Measurements from ENCODE around the gene LDLRAD4. TPM values are rescaled to one million over a fixed set of nuclear protein-coding genes. Genes with fewer than 3 reads are reported as not detected.
A peak's percentile ranks its signal among the peaks of the same experiment; 100 is the strongest.

LDLRAD4 gene
- total and polyA plus RNA-seq, 5 donors from 2014 or later = 42.4 to 207 (median 49.8) TPM

DNA sequence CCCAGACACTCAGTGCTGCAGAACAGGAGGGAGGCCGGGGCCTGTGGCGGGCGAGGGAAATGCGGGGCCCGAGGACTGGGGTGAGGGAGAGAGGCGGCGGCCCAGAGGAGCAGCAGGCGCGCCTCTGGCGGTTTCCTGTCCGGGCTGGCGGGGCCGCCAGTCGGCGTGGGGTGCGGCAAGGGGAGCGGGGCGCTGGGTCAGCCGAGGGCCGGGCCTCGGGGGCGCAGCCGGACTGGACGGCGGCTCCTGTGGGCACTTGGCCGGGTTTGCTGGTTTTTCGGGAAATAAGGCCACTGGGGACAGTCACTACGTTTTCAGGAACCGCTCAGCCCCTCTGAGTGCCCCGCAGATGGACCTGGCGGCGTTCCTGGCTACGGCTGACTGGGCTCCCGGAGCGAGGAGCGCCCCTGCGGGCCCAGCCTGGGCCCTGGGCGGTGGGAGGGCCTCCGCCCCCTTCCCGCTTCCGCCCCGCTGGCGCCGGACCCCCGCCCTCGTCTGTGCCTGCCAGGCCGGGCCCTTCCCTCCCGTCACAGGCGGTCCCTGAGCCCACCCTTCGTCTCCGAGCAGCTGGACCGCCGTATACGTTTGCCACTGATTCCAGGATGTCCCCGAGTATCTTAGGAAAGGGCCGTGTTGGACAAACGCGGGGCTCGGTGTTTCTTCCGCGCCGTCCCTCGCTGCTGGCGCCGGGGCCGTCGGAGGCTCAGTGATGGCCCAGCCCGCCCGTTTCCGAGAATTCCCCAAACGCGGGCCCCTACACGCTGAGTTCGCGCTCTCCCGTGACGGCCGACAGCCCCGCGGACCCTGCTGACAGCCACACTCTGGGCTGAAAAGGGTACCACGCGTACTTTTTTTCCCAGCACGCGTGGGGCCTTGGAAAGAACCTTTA, 423.2 kb downstream of the LDLRAD4 start:
- Mint-ChIP-seq H3K4me1 (peaks cover 0 to 8% (median 6%) of the 10 kb centered on the region in 4 donors), H3K4me3 (no peak overlapping the region), H3K9me3 (peaks cover 0 to 7% (median 0%) of the 10 kb centered on the region in 7 donors), H3K36me3 (peaks cover 25% of the 10 kb centered on the region), H3K27ac (peak overlapping the region in 1 of 3 donors; percentile 34), H3K27me3 (no peaks in the 10 kb centered on the region)
- Histone ChIP-seq H3K4me3 (ENCODE audit: low read depth, low read length) (no peak overlapping the region), H3K9me3 (ENCODE audit: control insufficient read depth in 2 of 2, low read length in 2 of 2) (no peaks in the 10 kb centered on the region), H3K27ac (ENCODE audit: insufficient read depth, low read length, poor library complexity, severe bottlenecking) (no peak overlapping the region), H3K27me3 (ENCODE audit: control insufficient read depth, insufficient read depth, low read length) (no peaks in the 10 kb centered on the region), H3K4me1 (ENCODE audit: control insufficient read depth, insufficient read depth, low read length, poor library complexity, severe bottlenecking) (no peaks in the 10 kb centered on the region), H3K36me3 (ENCODE audit: control insufficient read depth, insufficient read depth, low read length) (peaks cover 30% of the 10 kb centered on the region)
- ATAC-seq (ENCODE audit: low read depth in 2 of 2) (no peak), DNase-seq (no peak)

DNA sequence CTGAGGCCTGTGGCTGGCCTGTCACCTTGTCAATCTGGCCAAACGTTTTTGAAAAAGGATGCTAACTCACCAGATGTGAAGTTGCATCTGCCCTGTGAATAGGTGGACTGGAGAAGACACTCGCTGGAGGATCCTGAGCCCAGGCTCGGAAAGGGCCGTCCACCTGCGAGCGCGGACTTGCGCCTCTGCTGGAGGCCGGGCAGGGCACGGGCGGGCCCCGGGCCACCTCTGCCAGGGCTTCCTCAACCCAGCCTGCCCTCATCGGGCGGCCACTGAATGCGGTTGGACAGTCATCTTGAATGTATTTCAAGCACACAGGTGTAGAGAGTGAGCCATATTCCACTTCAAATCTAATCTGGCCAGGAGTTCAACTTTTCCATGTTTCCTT, 423.9 kb downstream of the LDLRAD4 start:
- Mint-ChIP-seq H3K9me3 (peaks cover 0 to 7% (median 0%) of the 10 kb centered on the region in 7 donors), H3K4me3 (no peak overlapping the region), H3K36me3 (peaks cover 25% of the 10 kb centered on the region), H3K27me3 (no peaks in the 10 kb centered on the region), H3K27ac (no peak overlapping the region), H3K4me1 (peaks cover 0 to 8% (median 6%) of the 10 kb centered on the region in 4 donors)
- no peak overlapping the region for H3K27ac ChIP-seq (ENCODE audit: insufficient read depth, low read length, poor library complexity, severe bottlenecking)
- no peaks in the 10 kb centered on the region for H3K4me1 ChIP-seq (ENCODE audit: control insufficient read depth, insufficient read depth, low read length, poor library complexity, severe bottlenecking)
- no peaks in the 10 kb centered on the region for H3K9me3 ChIP-seq (ENCODE audit: control insufficient read depth in 2 of 2, low read length in 2 of 2)
- H3K27me3 ChIP-seq (ENCODE audit: control insufficient read depth, insufficient read depth, low read length) = no peaks in the 10 kb centered on the region
- no peak for ATAC-seq (ENCODE audit: low read depth in 2 of 2)
- peaks cover 37% of the 10 kb centered on the region for H3K36me3 ChIP-seq (ENCODE audit: control insufficient read depth, insufficient read depth, low read length)
- DNase-seq = no peak
- no peak overlapping the region for H3K4me3 ChIP-seq (ENCODE audit: low read depth, low read length)

DNA sequence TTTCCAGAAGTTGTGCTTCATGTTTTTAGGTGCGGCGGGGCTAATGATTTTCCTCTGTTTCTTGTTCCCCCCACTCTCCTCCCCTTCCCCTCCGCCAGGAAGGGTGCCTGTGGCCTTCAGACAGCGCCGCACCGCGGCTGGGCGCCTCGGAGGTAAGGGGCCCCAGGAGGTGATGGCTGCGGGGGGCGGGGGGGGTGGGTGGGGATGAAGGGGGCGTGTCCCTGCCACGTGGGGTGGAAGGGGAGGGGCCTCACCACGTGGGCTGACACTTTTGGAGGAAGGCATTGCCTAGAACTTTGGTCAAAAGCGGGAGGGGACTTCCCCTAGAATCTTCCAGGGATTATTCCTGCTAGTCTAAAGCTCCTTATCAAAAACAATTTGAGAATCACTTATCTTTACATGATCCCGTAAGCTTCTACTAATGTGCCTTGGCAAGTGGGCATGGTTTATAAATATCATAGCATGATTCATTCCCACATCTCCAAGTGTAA, 424.7 kb downstream of the LDLRAD4 start:
- Histone ChIP-seq H3K4me3 (ENCODE audit: low read depth, low read length) (no peak overlapping the region), H3K27me3 (ENCODE audit: control insufficient read depth, insufficient read depth, low read length) (no peaks in the 10 kb centered on the region), H3K27ac (ENCODE audit: insufficient read depth, low read length, poor library complexity, severe bottlenecking) (no peak overlapping the region), H3K36me3 (ENCODE audit: control insufficient read depth, insufficient read depth, low read length) (peaks cover 34% of the 10 kb centered on the region), H3K9me3 (ENCODE audit: control insufficient read depth in 2 of 2, low read length in 2 of 2) (no peaks in the 10 kb centered on the region), H3K4me1 (ENCODE audit: control insufficient read depth, insufficient read depth, low read length, poor library complexity, severe bottlenecking) (no peaks in the 10 kb centered on the region)
- Mint-ChIP-seq H3K36me3 (peaks cover 28% of the 10 kb centered on the region), H3K27me3 (no peaks in the 10 kb centered on the region), H3K27ac (no peak overlapping the region), H3K9me3 (peaks cover 0 to 7% (median 0%) of the 10 kb centered on the region in 7 donors), H3K4me1 (peaks cover 0 to 8% (median 4%) of the 10 kb centered on the region in 4 donors), H3K4me3 (no peak overlapping the region)
- DNase-seq (no peak), ATAC-seq (ENCODE audit: low read depth in 2 of 2) (no peak)

DNA sequence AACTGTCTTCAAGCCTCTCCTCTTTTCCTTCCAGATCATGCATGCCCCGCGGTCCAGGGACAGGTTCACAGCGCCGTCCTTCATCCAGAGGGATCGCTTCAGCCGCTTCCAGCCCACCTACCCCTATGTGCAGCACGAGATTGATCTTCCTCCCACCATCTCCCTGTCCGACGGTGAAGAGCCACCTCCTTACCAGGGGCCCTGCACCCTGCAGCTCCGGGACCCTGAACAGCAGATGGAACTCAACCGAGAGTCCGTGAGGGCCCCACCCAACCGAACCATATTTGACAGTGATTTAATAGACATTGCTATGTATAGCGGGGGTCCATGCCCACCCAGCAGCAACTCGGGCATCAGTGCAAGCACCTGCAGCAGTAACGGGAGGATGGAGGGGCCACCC, 426.5 kb downstream of the LDLRAD4 start:
- Histone ChIP-seq H3K27ac (ENCODE audit: insufficient read depth, low read length, poor library complexity, severe bottlenecking) (no peak overlapping the region), H3K36me3 (ENCODE audit: control insufficient read depth, insufficient read depth, low read length) (peaks cover 31% of the 10 kb centered on the region), H3K27me3 (ENCODE audit: control insufficient read depth, insufficient read depth, low read length) (no peaks in the 10 kb centered on the region), H3K4me1 (ENCODE audit: control insufficient read depth, insufficient read depth, low read length, poor library complexity, severe bottlenecking) (no peaks in the 10 kb centered on the region), H3K9me3 (ENCODE audit: control insufficient read depth in 2 of 2, low read length in 2 of 2) (no peaks in the 10 kb centered on the region), H3K4me3 (ENCODE audit: low read depth, low read length) (no peak overlapping the region)
- Mint-ChIP-seq H3K27me3 (no peaks in the 10 kb centered on the region), H3K4me3 (peak overlapping the region in 1 of 4 donors; percentile 58), H3K4me1 (peaks cover 4 to 9% (median 7%) of the 10 kb centered on the region in 4 donors), H3K9me3 (peaks cover 0 to 7% (median 0%) of the 10 kb centered on the region in 7 donors), H3K36me3 (peaks cover 28% of the 10 kb centered on the region), H3K27ac (peak overlapping the region in 1 of 3 donors; percentile 64)
- no peak for ATAC-seq (ENCODE audit: low read depth in 2 of 2)
- DNase-seq = no peak

DNA sequence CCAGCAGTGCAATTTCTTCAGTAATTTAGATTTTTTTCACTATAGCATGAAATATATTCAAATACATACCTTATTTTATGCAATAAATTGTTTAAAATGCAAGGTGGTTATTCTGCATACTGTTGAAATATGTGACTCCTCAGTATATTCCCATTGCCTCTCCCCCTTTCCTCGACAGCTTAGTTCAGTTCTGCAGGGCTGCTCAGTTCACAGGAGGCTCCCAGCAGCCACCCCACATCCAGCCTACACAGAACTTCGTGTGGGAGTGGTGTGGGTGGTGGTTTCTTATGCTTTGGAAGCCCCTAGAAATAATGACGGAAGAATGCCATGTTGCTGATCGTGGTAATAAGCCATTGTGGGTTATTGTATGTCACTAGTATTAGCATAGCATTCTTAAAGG, 428.1 kb downstream of the LDLRAD4 start:
- peaks cover 31% of the 10 kb centered on the region for H3K36me3 ChIP-seq (ENCODE audit: control insufficient read depth, insufficient read depth, low read length)
- no peaks in the 10 kb centered on the region for H3K27me3 ChIP-seq (ENCODE audit: control insufficient read depth, insufficient read depth, low read length)

DNA sequence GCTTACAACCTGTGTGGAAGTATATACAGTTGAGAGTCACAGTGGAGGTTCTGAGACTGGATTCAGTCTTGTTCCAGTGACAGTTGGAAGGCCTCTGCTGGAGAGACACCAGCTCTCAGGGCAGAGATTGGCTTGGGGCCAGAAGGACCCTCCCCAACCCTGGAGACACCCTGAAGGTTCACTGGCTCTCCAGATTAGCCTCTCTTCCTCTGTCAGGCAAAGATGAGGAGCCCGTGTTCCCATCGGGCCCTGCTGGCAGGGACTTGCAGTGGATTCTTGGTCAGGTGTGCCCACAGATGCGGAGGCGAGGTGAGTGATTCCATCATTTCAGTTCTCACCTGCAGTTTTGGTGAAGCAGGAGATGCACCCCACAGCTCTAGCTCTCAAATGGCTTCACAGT, 429.2 kb downstream of the LDLRAD4 start:
- Histone ChIP-seq H3K27ac (ENCODE audit: insufficient read depth, low read length, poor library complexity, severe bottlenecking) (no peak overlapping the region), H3K4me1 (ENCODE audit: control insufficient read depth, insufficient read depth, low read length, poor library complexity, severe bottlenecking) (no peaks in the 10 kb centered on the region), H3K9me3 (ENCODE audit: control insufficient read depth in 2 of 2, low read length in 2 of 2) (no peaks in the 10 kb centered on the region), H3K4me3 (ENCODE audit: low read depth, low read length) (no peak overlapping the region), H3K36me3 (ENCODE audit: control insufficient read depth, insufficient read depth, low read length) (peaks cover 31% of the 10 kb centered on the region), H3K27me3 (ENCODE audit: control insufficient read depth, insufficient read depth, low read length) (no peaks in the 10 kb centered on the region)
- peaks cover 19% of the 10 kb centered on the region for H3K36me3 Mint-ChIP-seq
- H3K4me3 Mint-ChIP-seq = no peak overlapping the region
- no peak for ATAC-seq (ENCODE audit: low read depth in 2 of 2)
- peaks cover 0 to 10% (median 2%) of the 10 kb centered on the region in 4 donors for H3K4me1 Mint-ChIP-seq
- no peaks in the 10 kb centered on the region for H3K9me3 Mint-ChIP-seq
- no peaks in the 10 kb centered on the region for H3K27me3 Mint-ChIP-seq
- no peak for DNase-seq
- H3K27ac Mint-ChIP-seq = peak overlapping the region in 1 of 3 donors; percentile 43

More for the DNA sequence above, 428.1 kb downstream of the LDLRAD4 start:
- H3K9me3 ChIP-seq (ENCODE audit: control insufficient read depth in 2 of 2, low read length in 2 of 2) = no peaks in the 10 kb centered on the region
- H3K36me3 Mint-ChIP-seq = peaks cover 19% of the 10 kb centered on the region
- peaks cover 0 to 6% (median 2%) of the 10 kb centered on the region in 4 donors for H3K4me1 Mint-ChIP-seq
- H3K4me3 Mint-ChIP-seq = no peak overlapping the region
- no peak overlapping the region for H3K4me3 ChIP-seq (ENCODE audit: low read depth, low read length)
- ATAC-seq (ENCODE audit: low read depth in 2 of 2) (no peak), DNase-seq (no peak)
- no peaks in the 10 kb centered on the region for H3K4me1 ChIP-seq (ENCODE audit: control insufficient read depth, insufficient read depth, low read length, poor library complexity, severe bottlenecking)
- peak overlapping the region in 1 of 3 donors; percentile 43 for H3K27ac Mint-ChIP-seq
- no peaks in the 10 kb centered on the region for H3K27me3 Mint-ChIP-seq
- no peaks in the 10 kb centered on the region for H3K9me3 Mint-ChIP-seq
- H3K27ac ChIP-seq (ENCODE audit: insufficient read depth, low read length, poor library complexity, severe bottlenecking) = no peak overlapping the region

DNA sequence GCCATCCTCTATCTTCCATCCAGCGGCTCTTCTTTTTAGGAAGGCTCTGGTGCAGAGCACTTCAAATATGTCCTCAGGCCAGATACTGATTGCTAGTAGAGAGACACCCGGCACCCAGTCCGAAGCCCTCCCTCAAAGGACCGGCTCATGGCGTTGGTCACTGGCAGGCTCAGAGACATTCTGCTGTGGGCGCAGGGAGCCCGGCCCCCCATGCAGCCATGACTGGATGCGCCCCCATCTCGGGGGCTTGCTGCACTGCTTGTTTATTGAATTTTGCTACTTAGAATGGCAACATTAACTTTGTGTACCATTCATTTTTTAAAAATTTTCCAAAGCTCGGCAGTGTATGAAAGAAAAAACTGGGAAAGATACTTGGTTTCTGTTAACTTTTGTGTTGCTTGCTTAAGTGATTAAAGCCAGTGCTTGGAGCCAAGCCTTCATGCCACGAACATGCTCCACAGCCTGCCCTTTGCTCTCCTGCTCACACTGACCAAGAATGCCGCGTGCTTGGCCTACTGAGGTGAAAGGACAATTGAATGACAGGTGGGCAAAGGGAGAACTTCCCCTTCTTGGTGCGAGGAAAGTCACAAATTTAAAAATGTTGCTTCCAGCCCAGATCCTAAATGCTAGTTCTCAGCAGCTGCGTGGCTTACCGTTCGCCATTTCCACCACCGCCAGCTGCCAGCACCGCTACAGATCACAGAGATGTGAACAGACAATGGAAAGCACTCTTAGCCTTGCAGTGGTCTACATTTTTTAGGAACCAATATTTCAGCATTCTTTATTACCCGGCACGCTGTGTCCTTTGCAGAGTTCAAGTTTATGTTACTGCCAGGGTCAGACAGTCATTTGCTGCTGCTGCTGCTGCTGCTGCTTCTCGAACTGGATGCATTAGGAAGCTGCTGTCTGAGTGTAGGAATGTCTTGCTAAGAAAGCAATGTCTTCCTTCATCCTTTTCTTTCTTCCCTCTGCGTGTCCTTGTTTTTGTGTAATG, 431.1 kb downstream of the LDLRAD4 start:
- no peak overlapping the region for H3K4me3 Mint-ChIP-seq
- no peak overlapping the region for H3K4me3 ChIP-seq (ENCODE audit: low read depth, low read length)
- DNase-seq (no peak), ATAC-seq (ENCODE audit: low read depth in 2 of 2) (no peak)
- H3K4me1 Mint-ChIP-seq = peaks cover 0 to 10% (median 2%) of the 10 kb centered on the region in 4 donors
- H3K36me3 ChIP-seq (ENCODE audit: control insufficient read depth, insufficient read depth, low read length) = peaks cover 29% of the 10 kb centered on the region
- H3K27me3 Mint-ChIP-seq = no peaks in the 10 kb centered on the region
- H3K27ac ChIP-seq (ENCODE audit: insufficient read depth, low read length, poor library complexity, severe bottlenecking) = no peak overlapping the region
- H3K36me3 Mint-ChIP-seq = peaks cover 18% of the 10 kb centered on the region
- no peaks in the 10 kb centered on the region for H3K9me3 Mint-ChIP-seq
- H3K27ac Mint-ChIP-seq = peak overlapping the region in 2 of 3 donors; percentile 27 to 39
- H3K27me3 ChIP-seq (ENCODE audit: control insufficient read depth, insufficient read depth, low read length) = no peaks in the 10 kb centered on the region
- no peaks in the 10 kb centered on the region for H3K9me3 ChIP-seq (ENCODE audit: control insufficient read depth in 2 of 2, low read length in 2 of 2)
- H3K4me1 ChIP-seq (ENCODE audit: control insufficient read depth, insufficient read depth, low read length, poor library complexity, severe bottlenecking) = no peaks in the 10 kb centered on the region
